ENCODE measurements around the gene MFSD12.

GRCh38 chr19:3586127-3586626 lies 28.8 kb upstream of the MFSD12 start:
- TF ChIP-seq YY1 (IDR thresholded peaks at IDR 0.05; ENCODE audit: insufficient read depth, insufficient read length) (no peak), ZNF274 (IDR thresholded peaks at IDR 0.05; ENCODE audit: low read depth, low read length) (no peak)

All from NT2/D1 (cell line).